Measurements from ENCODE around the gene ITGB2. TPM values are rescaled to one million over a fixed set of nuclear protein-coding genes. Genes with fewer than 3 reads are reported as not detected.

Gene ITGB2
- total RNA-seq, 6 experiments from 2014 or later, result 0.19 to 0.45 (median 0.33) TPM; not detected in 3

DNA sequence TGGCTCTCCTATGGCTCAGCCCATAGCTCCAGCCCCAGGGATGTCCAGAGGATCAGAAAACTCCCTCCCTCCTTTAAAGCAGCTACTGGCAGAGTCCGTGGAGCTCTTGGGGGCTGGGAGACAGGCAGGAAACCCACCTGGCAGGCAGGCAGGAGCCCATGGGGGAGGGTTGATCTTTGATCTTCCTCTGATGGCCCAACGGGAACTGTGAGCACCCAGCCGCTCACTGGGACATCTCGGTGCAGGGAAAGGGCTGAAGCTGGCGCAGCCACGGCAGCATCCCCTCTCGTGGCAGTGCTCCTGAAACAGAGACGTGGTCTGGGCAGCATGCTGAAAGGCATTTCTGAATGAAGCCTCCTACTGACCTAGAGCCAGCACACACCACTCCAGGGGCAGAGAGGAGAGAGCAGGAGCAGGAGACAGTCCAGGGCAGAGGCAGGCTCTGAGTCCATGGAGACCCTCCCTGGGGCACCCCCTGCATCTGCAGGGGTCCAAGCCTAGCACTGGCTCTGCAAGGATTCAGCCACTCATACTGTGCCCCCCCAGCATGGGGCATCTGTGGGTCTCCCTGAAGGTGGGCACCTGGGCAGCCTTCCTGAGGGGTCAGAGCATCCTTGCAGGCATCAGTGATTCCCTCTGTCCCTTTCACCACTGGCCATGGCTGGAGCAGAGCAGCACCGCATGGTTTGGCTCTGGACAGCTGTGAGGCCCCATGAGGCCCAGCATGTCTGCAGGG is 14.3 kb upstream of the ITGB2 start:
- peaks cover 8% of the 10 kb centered on the region for H3K4me1 Mint-ChIP-seq (ENCODE audit: low read depth)
- H3K36me3 Mint-ChIP-seq (ENCODE audit: low read depth), result no peaks in the 10 kb centered on the region
- DNase-seq, result no peak
- H3K27ac Mint-ChIP-seq, result no peak overlapping the region
- TF ChIP-seq, protein P1, sequence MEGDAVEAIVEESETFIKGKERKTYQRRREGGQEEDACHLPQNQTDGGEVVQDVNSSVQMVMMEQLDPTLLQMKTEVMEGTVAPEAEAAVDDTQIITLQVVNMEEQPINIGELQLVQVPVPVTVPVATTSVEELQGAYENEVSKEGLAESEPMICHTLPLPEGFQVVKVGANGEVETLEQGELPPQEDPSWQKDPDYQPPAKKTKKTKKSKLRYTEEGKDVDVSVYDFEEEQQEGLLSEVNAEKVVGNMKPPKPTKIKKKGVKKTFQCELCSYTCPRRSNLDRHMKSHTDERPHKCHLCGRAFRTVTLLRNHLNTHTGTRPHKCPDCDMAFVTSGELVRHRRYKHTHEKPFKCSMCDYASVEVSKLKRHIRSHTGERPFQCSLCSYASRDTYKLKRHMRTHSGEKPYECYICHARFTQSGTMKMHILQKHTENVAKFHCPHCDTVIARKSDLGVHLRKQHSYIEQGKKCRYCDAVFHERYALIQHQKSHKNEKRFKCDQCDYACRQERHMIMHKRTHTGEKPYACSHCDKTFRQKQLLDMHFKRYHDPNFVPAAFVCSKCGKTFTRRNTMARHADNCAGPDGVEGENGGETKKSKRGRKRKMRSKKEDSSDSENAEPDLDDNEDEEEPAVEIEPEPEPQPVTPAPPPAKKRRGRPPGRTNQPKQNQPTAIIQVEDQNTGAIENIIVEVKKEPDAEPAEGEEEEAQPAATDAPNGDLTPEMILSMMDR (IDR thresholded peaks at IDR 0.05), result no peak
- no peaks in the 10 kb centered on the region for H3K9me3 Mint-ChIP-seq
- no peak overlapping the region for H3K4me3 Mint-ChIP-seq
- H3K27me3 Mint-ChIP-seq (ENCODE audit: insufficient read depth), result peaks cover 6% of the 10 kb centered on the region

DNA sequence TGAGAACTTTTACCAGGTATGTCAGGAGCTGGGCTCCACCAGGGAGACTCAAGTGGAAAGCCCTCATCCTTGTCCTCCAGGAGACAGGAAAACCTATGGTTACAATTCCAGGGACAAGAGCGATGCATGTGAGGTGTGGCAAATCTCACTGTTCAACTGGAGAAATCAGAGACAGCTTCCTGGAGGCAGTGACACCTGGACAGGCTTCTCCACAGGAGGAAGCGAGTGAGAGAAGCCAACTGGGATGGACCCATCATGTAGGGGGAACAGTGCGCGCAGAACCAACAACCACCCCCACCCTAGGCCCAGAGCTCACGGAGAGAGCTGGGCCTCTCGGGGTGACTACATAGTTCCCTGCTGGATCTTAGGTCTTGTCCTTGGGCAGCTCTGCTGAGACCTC is 13.6 kb upstream of the ITGB2 start:
- H3K9me3 Mint-ChIP-seq, result no peaks in the 10 kb centered on the region; the same call in 1 of the 2 replicates
- peaks cover 9% of the 10 kb centered on the region for H3K27me3 Mint-ChIP-seq (ENCODE audit: insufficient read depth)
- peaks cover 12% of the 10 kb centered on the region for H3K4me1 Mint-ChIP-seq (ENCODE audit: low read depth)
- DNase-seq, result no peak
- H3K27ac Mint-ChIP-seq, result no peak overlapping the region
- TF ChIP-seq, protein P1 (IDR thresholded peaks at IDR 0.05), result no peak
- H3K36me3 Mint-ChIP-seq (ENCODE audit: low read depth), result no peaks in the 10 kb centered on the region
- no peak overlapping the region for H3K4me3 Mint-ChIP-seq

DNA sequence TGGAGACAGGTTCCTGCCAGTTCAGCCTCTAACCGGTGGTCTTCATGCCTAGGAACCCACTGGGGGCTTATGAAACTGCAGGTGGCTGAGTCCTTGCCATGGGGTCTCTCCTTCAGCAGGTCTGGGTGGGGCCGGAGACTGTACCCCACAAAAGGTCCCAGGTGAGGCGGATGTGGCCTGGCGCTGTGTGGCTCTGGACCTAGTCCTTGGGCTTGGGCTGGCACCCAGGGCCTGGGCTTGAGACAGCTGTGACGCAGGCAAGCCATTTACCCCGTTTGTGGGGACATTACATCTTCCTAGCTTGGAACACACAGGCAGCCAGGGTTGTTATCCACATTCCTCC is 13.2 kb upstream of the ITGB2 start:
- Mint-ChIP-seq H3K27me3 (ENCODE audit: insufficient read depth) (peaks cover 13% of the 10 kb centered on the region), H3K27ac (no peak overlapping the region), H3K36me3 (ENCODE audit: low read depth) (no peaks in the 10 kb centered on the region), H3K4me1 (ENCODE audit: low read depth) (peaks cover 16% of the 10 kb centered on the region), H3K9me3 (no peaks in the 10 kb centered on the region; the same call in 1 of the 2 replicates), H3K4me3 (no peak overlapping the region)
- DNase-seq, result no peak
- TF ChIP-seq, protein P1 (IDR thresholded peaks at IDR 0.05), result no peak

- Mint-ChIP-seq H3K9me3 (no peaks in the 10 kb centered on the region; the same call in 1 of the 2 replicates), H3K4me3 (no peak overlapping the region), H3K4me1 (ENCODE audit: low read depth) (peaks cover 21% of the 10 kb centered on the region), H3K27me3 (ENCODE audit: insufficient read depth) (peaks cover 13% of the 10 kb centered on the region), H3K27ac (no peak overlapping the region), H3K36me3 (ENCODE audit: low read depth) (no peaks in the 10 kb centered on the region)
- TF ChIP-seq, protein P1 (IDR thresholded peaks at IDR 0.05), result no peak
- no peak for DNase-seq
These were observed 12.7 kb upstream of the ITGB2 start for GRCh38 chr21:44933199-44933917.

GRCh38 chr21:44932408-44933181 is 11.9 kb upstream of the ITGB2 start:
- Mint-ChIP-seq H3K9me3 (no peaks in the 10 kb centered on the region; the same call in none of the 2 replicates), H3K36me3 (ENCODE audit: low read depth) (no peaks in the 10 kb centered on the region), H3K4me3 (no peak overlapping the region), H3K27ac (no peak overlapping the region), H3K4me1 (ENCODE audit: low read depth) (peaks cover 29% of the 10 kb centered on the region), H3K27me3 (ENCODE audit: insufficient read depth) (peaks cover 13% of the 10 kb centered on the region)
- no peak for DNase-seq
- TF ChIP-seq, protein P1 (IDR thresholded peaks at IDR 0.05), result peak; percentile 64
